GM23338 (cell line): Measurements from ENCODE around the gene CLSTN1. TPM values are rescaled to one million over a fixed set of nuclear protein-coding genes. Genes with fewer than 3 reads are reported as not detected.
"Not testable (repeated sequence)": the region's sequence is repeated elsewhere in the genome, so short reads cannot be mapped to it uniquely, and the experiment has no call there.

Experiments used
- ATAC-seq: fragments of 200-7000 bp; cut with Tn5 transposase; 3 replicates; pipeline ENCODE4 v1.9.1; 2020
- DNase-seq: peaks from one replicate; pipeline ENCODE4 v3.0.0-alpha.2; 2015; ENCODE audit warnings: low spot score
- H2AFZ ChIP-seq: fragments of 200-600 bp; sonication (generic); 2 replicates; pipeline ENCODE4 v1.8.0; 2016; ENCODE audit warnings: antibody characterized with exemption, mild to moderate bottlenecking, moderate library complexity
- H3F3A ChIP-seq: fragments of 200-600 bp; sonication (generic); replicated peaks from 2 replicates; pipeline ENCODE4 v1.8.0; 2017; ENCODE audit warnings: antibody characterized with exemption, mixed run types, low read depth
- H3K27ac ChIP-seq: fragments of 200-600 bp; sonication (generic); 2 replicates; pipeline ENCODE4 v1.6.1; 2016; ENCODE audit warnings: low read depth
- H3K27me3 ChIP-seq: fragments of 200-600 bp; sonication (generic); 2 replicates; pipeline ENCODE4 v1.8.0; 2016; ENCODE audit warnings: mild to moderate bottlenecking, mixed run types, moderate library complexity; ENCODE audit not compliant: insufficient read depth
- H3K36me3 ChIP-seq: fragments of 200-600 bp; sonication (generic); 2 replicates; pipeline ENCODE4 v1.8.0; 2016; ENCODE audit warnings: mild to moderate bottlenecking; ENCODE audit not compliant: insufficient read depth
- H3K4me1 ChIP-seq: fragments of 200-600 bp; sonication (generic); 2 replicates; pipeline ENCODE4 v1.8.0; 2016; ENCODE audit warnings: mild to moderate bottlenecking, moderate library complexity; ENCODE audit not compliant: insufficient read depth
- H3K4me2 ChIP-seq: fragments of 200-600 bp; sonication (generic); 2 replicates; pipeline ENCODE4 v1.7.1; 2017; ENCODE audit warnings: mixed run types
- H3K4me3 ChIP-seq: fragments of 200-600 bp; sonication (generic); 2 replicates; pipeline ENCODE4 v1.6.1; 2016; ENCODE audit warnings: mixed run types
- H3K79me2 ChIP-seq: fragments of 200-600 bp; sonication (generic); replicated peaks from 2 replicates; pipeline ENCODE4 v1.8.0; 2017; ENCODE audit warnings: mild to moderate bottlenecking; ENCODE audit not compliant: insufficient read depth
- H3K9me2 ChIP-seq: fragments of 200-600 bp; sonication (generic); 2 replicates; pipeline ENCODE4 v1.8.0; 2017; ENCODE audit not compliant: insufficient read depth
- H4K20me1 ChIP-seq: fragments of 200-600 bp; sonication (generic); replicated peaks from 2 replicates; pipeline ENCODE4 v1.8.0; 2017; ENCODE audit warnings: mild to moderate bottlenecking; ENCODE audit not compliant: insufficient read depth
- H3K27ac Mint-ChIP-seq: 2 replicates; pipeline ENCODE4 v1.8.0; 2020; ENCODE audit warnings: inconsistent platforms, mild to moderate bottlenecking, moderate library complexity, mixed read lengths
- H3K27me3 Mint-ChIP-seq: 3 replicates; pipeline ENCODE4 v1.8.0; 2022; ENCODE audit warnings: low read depth, mild to moderate bottlenecking, moderate library complexity, mixed read lengths, inconsistent platforms; ENCODE audit not compliant: insufficient read depth, poor library complexity
- H3K36me3 Mint-ChIP-seq: 3 replicates; pipeline ENCODE4 v1.8.0; 2021; ENCODE audit warnings: low read depth, mild to moderate bottlenecking, inconsistent platforms, moderate library complexity, mixed read lengths
- H3K4me1 Mint-ChIP-seq: 3 replicates; pipeline ENCODE4 v1.8.0; 2020; ENCODE audit warnings: mild to moderate bottlenecking, inconsistent platforms, mixed read lengths
- H3K4me3 Mint-ChIP-seq: 3 replicates; pipeline ENCODE4 v1.8.0; 2021; ENCODE audit warnings: moderate library complexity, mild to moderate bottlenecking, inconsistent platforms, mixed read lengths
- H3K9me3 Mint-ChIP-seq: 3 replicates; pipeline ENCODE4 v1.8.0; 2020; ENCODE audit warnings: moderate library complexity, mild to moderate bottlenecking, inconsistent platforms, mixed read lengths
- ETS1 ChIP-seq: IDR thresholded peaks from 2 replicates; pipeline ENCODE4 v1.6.1; 2016; ENCODE audit warnings: antibody characterized with exemption
- EZH2 ChIP-seq: fragments of 200-600 bp; sonication (generic); IDR thresholded peaks from one replicate; pipeline ENCODE4 v1.8.0; 2017; ENCODE audit warnings: antibody characterized with exemption, mild to moderate bottlenecking, low read depth; ENCODE audit not compliant: unreplicated experiment
- POLR2AphosphoS5 ChIP-seq: IDR thresholded peaks from 2 replicates; pipeline ENCODE4 v1.6.1; 2016; ENCODE audit warnings: antibody characterized with exemption, low read depth
- ZNF114 ChIP-seq: fragments of 250-450 bp; sonication (Bioruptor Pico); IDR thresholded peaks from 2 replicates; pipeline ENCODE4 v1.5.0; 2020; ENCODE audit warnings: mild to moderate bottlenecking, moderate library complexity
- polyA plus RNA-seq: library from polyadenylated mRNA; unstranded; fragments of >200 nt; fragmentation: Nextera tagmentation; extraction: Ambion mirVana; gene quantifications from 2 replicates; pipeline ENCODE4 v1.2.1, GENCODE V29; 2016
- total RNA-seq: library from RNA; depleted of rRNA; stranded (reverse); fragments of >200 nt; shearing (Covaris generic); gene quantifications from 2 replicates; pipeline ENCODE4 v1.2.3, GENCODE V29; 2014
- TF ChIP-seq, protein P1 (sequence below): fragments of 250-450 bp; sonication (Bioruptor Pico); IDR thresholded peaks from 2 replicates; pipeline ENCODE4 v1.5.0; 2020; ENCODE audit warnings: mild to moderate bottlenecking, moderate library complexity

Gene CLSTN1
- total and polyA plus RNA-seq, 2 experiments from 2014 or later, result 38.5 to 66.2 TPM

GRCh38 chr1:9805006-9805508 lies 18.7 kb downstream of the CLSTN1 start (continued):
- TF ChIP-seq, protein P1, sequence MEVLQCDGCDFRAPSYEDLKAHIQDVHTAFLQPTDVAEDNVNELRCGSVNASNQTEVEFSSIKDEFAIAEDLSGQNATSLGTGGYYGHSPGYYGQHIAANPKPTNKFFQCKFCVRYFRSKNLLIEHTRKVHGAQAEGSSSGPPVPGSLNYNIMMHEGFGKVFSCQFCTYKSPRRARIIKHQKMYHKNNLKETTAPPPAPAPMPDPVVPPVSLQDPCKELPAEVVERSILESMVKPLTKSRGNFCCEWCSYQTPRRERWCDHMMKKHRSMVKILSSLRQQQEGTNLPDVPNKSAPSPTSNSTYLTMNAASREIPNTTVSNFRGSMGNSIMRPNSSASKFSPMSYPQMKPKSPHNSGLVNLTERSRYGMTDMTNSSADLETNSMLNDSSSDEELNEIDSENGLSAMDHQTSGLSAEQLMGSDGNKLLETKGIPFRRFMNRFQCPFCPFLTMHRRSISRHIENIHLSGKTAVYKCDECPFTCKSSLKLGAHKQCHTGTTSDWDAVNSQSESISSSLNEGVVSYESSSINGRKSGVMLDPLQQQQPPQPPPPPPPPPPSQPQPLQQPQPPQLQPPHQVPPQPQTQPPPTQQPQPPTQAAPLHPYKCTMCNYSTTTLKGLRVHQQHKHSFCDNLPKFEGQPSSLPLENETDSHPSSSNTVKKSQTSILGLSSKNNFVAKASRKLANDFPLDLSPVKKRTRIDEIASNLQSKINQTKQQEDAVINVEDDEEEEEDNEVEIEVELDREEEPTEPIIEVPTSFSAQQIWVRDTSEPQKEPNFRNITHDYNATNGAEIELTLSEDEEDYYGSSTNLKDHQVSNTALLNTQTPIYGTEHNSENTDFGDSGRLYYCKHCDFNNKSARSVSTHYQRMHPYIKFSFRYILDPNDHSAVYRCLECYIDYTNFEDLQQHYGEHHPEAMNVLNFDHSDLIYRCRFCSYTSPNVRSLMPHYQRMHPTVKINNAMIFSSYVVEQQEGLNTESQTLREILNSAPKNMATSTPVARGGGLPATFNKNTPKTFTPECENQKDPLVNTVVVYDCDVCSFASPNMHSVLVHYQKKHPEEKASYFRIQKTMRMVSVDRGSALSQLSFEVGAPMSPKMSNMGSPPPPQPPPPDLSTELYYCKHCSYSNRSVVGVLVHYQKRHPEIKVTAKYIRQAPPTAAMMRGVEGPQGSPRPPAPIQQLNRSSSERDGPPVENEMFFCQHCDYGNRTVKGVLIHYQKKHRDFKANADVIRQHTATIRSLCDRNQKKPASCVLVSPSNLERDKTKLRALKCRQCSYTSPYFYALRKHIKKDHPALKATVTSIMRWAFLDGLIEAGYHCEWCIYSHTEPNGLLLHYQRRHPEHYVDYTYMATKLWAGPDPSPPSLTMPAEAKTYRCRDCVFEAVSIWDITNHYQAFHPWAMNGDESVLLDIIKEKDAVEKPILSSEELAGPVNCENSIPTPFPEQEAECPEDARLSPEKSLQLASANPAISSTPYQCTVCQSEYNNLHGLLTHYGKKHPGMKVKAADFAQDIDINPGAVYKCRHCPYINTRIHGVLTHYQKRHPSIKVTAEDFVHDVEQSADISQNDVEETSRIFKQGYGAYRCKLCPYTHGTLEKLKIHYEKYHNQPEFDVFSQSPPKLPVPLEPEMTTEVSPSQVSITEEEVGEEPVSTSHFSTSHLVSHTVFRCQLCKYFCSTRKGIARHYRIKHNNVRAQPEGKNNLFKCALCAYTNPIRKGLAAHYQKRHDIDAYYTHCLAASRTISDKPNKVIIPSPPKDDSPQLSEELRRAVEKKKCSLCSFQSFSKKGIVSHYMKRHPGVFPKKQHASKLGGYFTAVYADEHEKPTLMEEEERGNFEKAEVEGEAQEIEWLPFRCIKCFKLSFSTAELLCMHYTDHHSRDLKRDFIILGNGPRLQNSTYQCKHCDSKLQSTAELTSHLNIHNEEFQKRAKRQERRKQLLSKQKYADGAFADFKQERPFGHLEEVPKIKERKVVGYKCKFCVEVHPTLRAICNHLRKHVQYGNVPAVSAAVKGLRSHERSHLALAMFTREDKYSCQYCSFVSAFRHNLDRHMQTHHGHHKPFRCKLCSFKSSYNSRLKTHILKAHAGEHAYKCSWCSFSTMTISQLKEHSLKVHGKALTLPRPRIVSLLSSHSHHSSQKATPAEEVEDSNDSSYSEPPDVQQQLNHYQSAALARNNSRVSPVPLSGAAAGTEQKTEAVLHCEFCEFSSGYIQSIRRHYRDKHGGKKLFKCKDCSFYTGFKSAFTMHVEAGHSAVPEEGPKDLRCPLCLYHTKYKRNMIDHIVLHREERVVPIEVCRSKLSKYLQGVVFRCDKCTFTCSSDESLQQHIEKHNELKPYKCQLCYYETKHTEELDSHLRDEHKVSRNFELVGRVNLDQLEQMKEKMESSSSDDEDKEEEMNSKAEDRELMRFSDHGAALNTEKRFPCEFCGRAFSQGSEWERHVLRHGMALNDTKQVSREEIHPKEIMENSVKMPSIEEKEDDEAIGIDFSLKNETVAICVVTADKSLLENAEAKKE, result no peak
- TF ChIP-seq EZH2, result no peak
- no peak for TF ChIP-seq ETS1
- TF ChIP-seq ZNF114 (CRISPR knock-in tag), result no peak
- no peak for TF ChIP-seq POLR2AphosphoS5

- not testable (repeated sequence) for H3K36me3 ChIP-seq, ATAC-seq, H3K27ac Mint-ChIP-seq, H3K4me2 ChIP-seq, H3K27ac ChIP-seq, H3K9me3 Mint-ChIP-seq, H3K4me3 ChIP-seq, H3K36me3 Mint-ChIP-seq, H3K9me2 ChIP-seq, H3F3A ChIP-seq, H2AFZ ChIP-seq, DNase-seq, H3K27me3 ChIP-seq, H3K4me3 Mint-ChIP-seq, H3K27me3 Mint-ChIP-seq
- H3K4me1 Mint-ChIP-seq, result peaks cover 31% of the 10 kb centered on the region
- Histone ChIP-seq H3K79me2 (peaks cover 100% of the 10 kb centered on the region), H4K20me1 (peaks cover 39% of the 10 kb centered on the region), H3K4me1 (peaks cover 30% of the 10 kb centered on the region)
Observed at GRCh38 chr1:9803003-9803918, 20.5 kb downstream of the CLSTN1 start.
